ENCODE data around the gene CDKAL1.

DNA sequence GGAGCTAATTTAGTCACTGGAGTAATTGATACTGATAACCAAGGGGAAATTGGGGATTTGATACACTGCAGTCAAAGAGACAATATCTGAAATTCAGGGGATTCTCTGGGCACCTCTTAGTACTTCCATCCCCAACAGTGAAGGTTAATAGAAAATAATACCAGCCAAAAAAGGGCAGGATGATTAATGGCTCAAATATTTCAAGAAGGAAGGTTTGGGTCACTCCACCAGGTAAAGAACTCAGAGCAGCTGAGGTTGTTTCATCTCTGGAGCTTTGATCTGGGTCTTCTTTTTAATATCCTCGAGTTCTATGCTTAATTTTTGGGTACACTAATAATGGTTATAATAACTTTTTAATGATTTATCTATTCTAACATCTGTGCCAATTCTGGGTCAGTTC, 70.8 kb downstream of the CDKAL1 start:
- TF ChIP-seq POLR2A (IDR thresholded peaks at IDR 0.05): no peak
- TF ChIP-seq, protein P1, sequence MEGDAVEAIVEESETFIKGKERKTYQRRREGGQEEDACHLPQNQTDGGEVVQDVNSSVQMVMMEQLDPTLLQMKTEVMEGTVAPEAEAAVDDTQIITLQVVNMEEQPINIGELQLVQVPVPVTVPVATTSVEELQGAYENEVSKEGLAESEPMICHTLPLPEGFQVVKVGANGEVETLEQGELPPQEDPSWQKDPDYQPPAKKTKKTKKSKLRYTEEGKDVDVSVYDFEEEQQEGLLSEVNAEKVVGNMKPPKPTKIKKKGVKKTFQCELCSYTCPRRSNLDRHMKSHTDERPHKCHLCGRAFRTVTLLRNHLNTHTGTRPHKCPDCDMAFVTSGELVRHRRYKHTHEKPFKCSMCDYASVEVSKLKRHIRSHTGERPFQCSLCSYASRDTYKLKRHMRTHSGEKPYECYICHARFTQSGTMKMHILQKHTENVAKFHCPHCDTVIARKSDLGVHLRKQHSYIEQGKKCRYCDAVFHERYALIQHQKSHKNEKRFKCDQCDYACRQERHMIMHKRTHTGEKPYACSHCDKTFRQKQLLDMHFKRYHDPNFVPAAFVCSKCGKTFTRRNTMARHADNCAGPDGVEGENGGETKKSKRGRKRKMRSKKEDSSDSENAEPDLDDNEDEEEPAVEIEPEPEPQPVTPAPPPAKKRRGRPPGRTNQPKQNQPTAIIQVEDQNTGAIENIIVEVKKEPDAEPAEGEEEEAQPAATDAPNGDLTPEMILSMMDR (IDR thresholded peaks at IDR 0.05): no peak
